ENCODE data around the gene B4GALT7. TPM values are rescaled to one million over a fixed set of nuclear protein-coding genes. Genes with fewer than 3 reads are reported as not detected.

Gene B4GALT7
- total RNA-seq, 2 donors from 2014 or later = 27.4 to 33.7 TPM

DNA sequence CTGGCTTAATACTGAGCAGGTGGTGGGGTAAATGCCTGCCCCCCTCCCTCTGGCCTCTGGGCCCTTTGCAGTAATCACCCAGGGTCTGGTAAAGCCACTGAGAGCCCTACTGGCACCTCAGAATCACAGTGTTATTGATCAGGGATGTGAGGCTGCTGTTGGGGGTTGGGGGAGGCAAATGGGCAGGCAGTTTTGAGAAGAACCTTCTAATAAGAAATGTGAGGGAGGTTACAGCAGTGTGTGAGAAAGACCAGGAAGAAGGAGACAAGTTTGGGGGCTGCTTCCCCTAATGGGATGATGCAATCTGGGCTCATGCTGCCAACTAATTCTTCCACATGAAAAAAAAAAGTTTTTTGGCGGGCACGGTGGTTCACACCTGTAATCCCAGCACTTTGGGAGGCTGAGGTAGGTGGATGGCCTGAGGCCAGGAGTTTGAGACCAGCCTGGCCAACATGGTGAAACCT is 3.1 kb upstream of the B4GALT7 start:
- Mint-ChIP-seq H3K36me3 (ENCODE audit: low read depth) (peaks cover 38% of the 10 kb centered on the region), H3K4me3 (no peak overlapping the region), H3K27ac (no peak overlapping the region), H3K4me1 (peaks cover 11% of the 10 kb centered on the region), H3K9me3 (no peaks in the 10 kb centered on the region), H3K27me3 (ENCODE audit: insufficient read depth) (peaks cover 4% of the 10 kb centered on the region)
- Histone ChIP-seq H3K36me3 (ENCODE audit: control insufficient read depth, insufficient read depth, low read length) (peaks cover 39% of the 10 kb centered on the region), H3K27ac (ENCODE audit: low read depth, low read length) (no peak overlapping the region), H3K27me3 (ENCODE audit: control insufficient read depth, insufficient read depth, low read length, poor library complexity, severe bottlenecking) (no peaks in the 10 kb centered on the region), H3K9me3 (ENCODE audit: control insufficient read depth, low read length) (no peaks in the 10 kb centered on the region), H3K9ac (ENCODE audit: extremely low read depth, low read length, poor library complexity, severe bottlenecking) (no peak overlapping the region), H3K4me3 (ENCODE audit: low read length) (no peak overlapping the region), H3K4me1 (ENCODE audit: control insufficient read depth, insufficient read depth, low read length) (no peaks in the 10 kb centered on the region)
- no peak for DNase-seq
- 96% methylated on average over 2 of the region's 2 CpGs; no CpG with 5 or more reads in 1 of the 2 experiments for WGBS, 2 experiments (ENCODE audit: insufficient coverage in 1 of 2, insufficient read length in 1 of 2)
- TF ChIP-seq, protein P1, sequence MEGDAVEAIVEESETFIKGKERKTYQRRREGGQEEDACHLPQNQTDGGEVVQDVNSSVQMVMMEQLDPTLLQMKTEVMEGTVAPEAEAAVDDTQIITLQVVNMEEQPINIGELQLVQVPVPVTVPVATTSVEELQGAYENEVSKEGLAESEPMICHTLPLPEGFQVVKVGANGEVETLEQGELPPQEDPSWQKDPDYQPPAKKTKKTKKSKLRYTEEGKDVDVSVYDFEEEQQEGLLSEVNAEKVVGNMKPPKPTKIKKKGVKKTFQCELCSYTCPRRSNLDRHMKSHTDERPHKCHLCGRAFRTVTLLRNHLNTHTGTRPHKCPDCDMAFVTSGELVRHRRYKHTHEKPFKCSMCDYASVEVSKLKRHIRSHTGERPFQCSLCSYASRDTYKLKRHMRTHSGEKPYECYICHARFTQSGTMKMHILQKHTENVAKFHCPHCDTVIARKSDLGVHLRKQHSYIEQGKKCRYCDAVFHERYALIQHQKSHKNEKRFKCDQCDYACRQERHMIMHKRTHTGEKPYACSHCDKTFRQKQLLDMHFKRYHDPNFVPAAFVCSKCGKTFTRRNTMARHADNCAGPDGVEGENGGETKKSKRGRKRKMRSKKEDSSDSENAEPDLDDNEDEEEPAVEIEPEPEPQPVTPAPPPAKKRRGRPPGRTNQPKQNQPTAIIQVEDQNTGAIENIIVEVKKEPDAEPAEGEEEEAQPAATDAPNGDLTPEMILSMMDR (conservative IDR thresholded peaks at IDR 0.05) = no peak

DNA sequence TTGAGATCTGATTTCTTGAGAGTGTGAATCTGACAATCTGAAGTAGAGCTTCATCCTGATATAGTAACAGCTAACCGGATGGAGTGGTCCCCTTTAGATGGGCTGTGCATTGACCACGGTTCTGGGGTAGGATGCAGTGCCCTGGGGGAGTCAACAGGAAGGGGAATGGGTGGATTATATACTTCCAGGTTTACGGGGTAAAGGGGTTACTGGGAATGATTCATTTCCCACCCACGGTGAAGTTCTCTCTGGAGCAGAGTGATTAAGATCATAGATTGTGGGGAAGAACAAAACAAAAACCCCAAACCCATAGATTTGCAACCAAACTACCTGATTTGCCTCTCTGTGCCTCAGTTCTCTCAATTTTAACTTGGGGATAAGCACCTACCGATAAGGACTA is 1.5 kb upstream of the B4GALT7 start:
- H3K9me3 Mint-ChIP-seq = no peaks in the 10 kb centered on the region
- no peak overlapping the region for H3K9ac ChIP-seq (ENCODE audit: extremely low read depth, low read length, poor library complexity, severe bottlenecking)
- peaks cover 36% of the 10 kb centered on the region for H3K36me3 Mint-ChIP-seq (ENCODE audit: low read depth)
- peaks cover 3% of the 10 kb centered on the region for H3K4me1 ChIP-seq (ENCODE audit: control insufficient read depth, insufficient read depth, low read length)
- peaks cover 11% of the 10 kb centered on the region for H3K4me1 Mint-ChIP-seq
- peaks cover 35% of the 10 kb centered on the region for H3K36me3 ChIP-seq (ENCODE audit: control insufficient read depth, insufficient read depth, low read length)
- H3K27me3 ChIP-seq (ENCODE audit: control insufficient read depth, insufficient read depth, low read length, poor library complexity, severe bottlenecking) = no peaks in the 10 kb centered on the region
- peaks cover 4% of the 10 kb centered on the region for H3K27me3 Mint-ChIP-seq (ENCODE audit: insufficient read depth)
- no peak overlapping the region for H3K27ac ChIP-seq (ENCODE audit: low read depth, low read length)
- H3K9me3 ChIP-seq (ENCODE audit: control insufficient read depth, low read length) = no peaks in the 10 kb centered on the region
- TF ChIP-seq, protein P1 (conservative IDR thresholded peaks at IDR 0.05) = no peak
- DNase-seq = no peak
- H3K27ac Mint-ChIP-seq = no peak overlapping the region
- H3K4me3 ChIP-seq (ENCODE audit: low read length) = no peak overlapping the region
- WGBS, 2 experiments (ENCODE audit: insufficient coverage in 1 of 2, insufficient read length in 1 of 2) = 71 to 79% methylated on average over 2 to 5 of the region's 5 CpGs
- peak overlapping the region; percentile 80 for H3K4me3 Mint-ChIP-seq

DNA sequence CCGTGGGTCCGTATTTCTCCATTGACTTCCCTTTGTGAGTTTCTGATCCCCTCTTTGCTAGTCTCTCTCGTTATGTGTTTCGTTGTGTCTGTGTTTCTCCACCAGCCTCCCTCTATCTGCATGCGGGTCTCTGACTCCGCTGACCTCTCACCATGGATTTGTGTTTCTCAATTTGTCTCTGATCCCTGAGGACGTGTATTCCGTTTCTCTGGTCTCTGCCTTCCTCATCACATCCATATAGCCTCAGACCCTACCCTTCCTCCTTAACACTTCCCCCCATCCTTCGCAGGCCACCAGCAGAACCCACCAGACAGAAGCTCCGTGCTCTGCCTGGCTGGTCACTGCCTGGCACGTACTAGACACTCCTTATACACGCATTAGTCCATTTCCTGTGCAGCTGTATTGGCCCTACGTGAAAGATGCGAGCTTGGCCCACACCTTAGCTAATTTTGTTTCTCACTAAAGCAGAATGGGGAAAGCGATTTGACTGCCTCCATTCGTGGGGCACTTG is 631 bp downstream of the B4GALT7 start:
- H3K27ac ChIP-seq (ENCODE audit: low read depth, low read length) = no peak overlapping the region
- H3K4me3 Mint-ChIP-seq = peak overlapping the region; percentile 80
- peaks cover 14% of the 10 kb centered on the region for H3K36me3 ChIP-seq (ENCODE audit: control insufficient read depth, insufficient read depth, low read length)
- H3K4me3 ChIP-seq (ENCODE audit: low read length) = peak overlapping the region; percentile 92
- no peaks in the 10 kb centered on the region for H3K27me3 ChIP-seq (ENCODE audit: control insufficient read depth, insufficient read depth, low read length, poor library complexity, severe bottlenecking)
- TF ChIP-seq, protein P1 (conservative IDR thresholded peaks at IDR 0.05) = no peak
- peaks cover 28% of the 10 kb centered on the region for H3K36me3 Mint-ChIP-seq (ENCODE audit: low read depth)
- H3K4me1 ChIP-seq (ENCODE audit: control insufficient read depth, insufficient read depth, low read length) = peaks cover 3% of the 10 kb centered on the region
- peaks cover 4% of the 10 kb centered on the region for H3K27me3 Mint-ChIP-seq (ENCODE audit: insufficient read depth)
- peak overlapping the region; percentile 86 for H3K27ac Mint-ChIP-seq
- no peak for DNase-seq
- peak overlapping the region; percentile 66 for H3K9ac ChIP-seq (ENCODE audit: extremely low read depth, low read length, poor library complexity, severe bottlenecking)
- H3K9me3 Mint-ChIP-seq = no peaks in the 10 kb centered on the region
- no peaks in the 10 kb centered on the region for H3K9me3 ChIP-seq (ENCODE audit: control insufficient read depth, low read length)
- peaks cover 11% of the 10 kb centered on the region for H3K4me1 Mint-ChIP-seq
- 19 to 21% methylated on average over 13 to 16 of the region's 16 CpGs for WGBS, 2 experiments (ENCODE audit: insufficient coverage in 1 of 2, insufficient read length in 1 of 2)
